Astrocyte (in vitro differentiated cells and primary cell): ENCODE results near the gene LIPI. TPM values are rescaled to one million over a fixed set of nuclear protein-coding genes. Genes with fewer than 3 reads are reported as not detected.
"Not testable (repeated sequence)": the region's sequence is repeated elsewhere in the genome, so short reads cannot be mapped to it uniquely, and the experiment has no call there.

Source experiments
- DNase-seq: peaks from one replicate; pipeline ENCODE4 v3.0.0-alpha.2; 2010; ENCODE audit warnings: low read depth
- FAIRE-seq: peaks from 2 replicates; lab custom pipeline; 2011; peaks lifted over from hg19 to GRCh38; lab: Jason Lieb, UNC
- H2AFZ ChIP-seq: 2 replicates; pipeline ENCODE4 v1.6.0; 2012; ENCODE audit warnings: low read depth, low read length, inconsistent platforms
- H3K27ac ChIP-seq: 2 replicates; pipeline ENCODE4 v1.5.1; 2011; ENCODE audit warnings: low read depth, low read length, inconsistent platforms
- H3K27me3 ChIP-seq: 2 replicates; pipeline ENCODE4 v1.6.0; 2011; ENCODE audit warnings: low read length, inconsistent platforms; ENCODE audit not compliant: insufficient read depth
- H3K36me3 ChIP-seq: 2 replicates; pipeline ENCODE4 v1.5.1; 2011; ENCODE audit warnings: low read length, inconsistent platforms; ENCODE audit not compliant: insufficient read depth
- H3K4me1 ChIP-seq: 2 replicates; pipeline ENCODE4 v1.5.1; 2011; ENCODE audit warnings: low read length, inconsistent platforms; ENCODE audit not compliant: insufficient read depth
- H3K4me2 ChIP-seq: 2 replicates; pipeline ENCODE4 v1.6.0; 2012; ENCODE audit warnings: low read length, inconsistent platforms
- H3K4me3 ChIP-seq: 2 replicates; pipeline ENCODE4 v1.5.1; 2011; ENCODE audit warnings: low read depth, mild to moderate bottlenecking, low read length, inconsistent platforms; ENCODE audit not compliant: insufficient read depth
- H3K79me2 ChIP-seq: 2 replicates; pipeline ENCODE4 v1.6.0; 2012; ENCODE audit warnings: mild to moderate bottlenecking, low read length, inconsistent platforms; ENCODE audit not compliant: insufficient read depth
- H3K9ac ChIP-seq: 2 replicates; pipeline ENCODE4 v1.6.0; 2012; ENCODE audit warnings: mild to moderate bottlenecking, low read length, inconsistent platforms
- H3K9me3 ChIP-seq: 2 replicates; pipeline ENCODE4 v1.5.1; 2012; ENCODE audit warnings: low read depth, mild to moderate bottlenecking, low read length, inconsistent platforms; ENCODE audit not compliant: insufficient read depth
- H4K20me1 ChIP-seq: 2 replicates; pipeline ENCODE4 v1.6.0; 2012; ENCODE audit warnings: low read length, inconsistent platforms; ENCODE audit not compliant: insufficient read depth
- H3K27ac Mint-ChIP-seq: one replicate; pipeline ENCODE4 v1.8.0; 2021; ENCODE audit warnings: mild to moderate bottlenecking, mixed read lengths; ENCODE audit not compliant: unreplicated experiment
- H3K27me3 Mint-ChIP-seq: one replicate; pipeline ENCODE4 v1.8.0; 2021; ENCODE audit warnings: low read depth, mixed read lengths; ENCODE audit not compliant: unreplicated experiment
- H3K36me3 Mint-ChIP-seq: one replicate; pipeline ENCODE4 v1.8.0; 2021; ENCODE audit warnings: low read depth, mixed read lengths; ENCODE audit not compliant: unreplicated experiment
- H3K4me1 Mint-ChIP-seq: one replicate; pipeline ENCODE4 v1.8.0; 2021; ENCODE audit warnings: low read depth, mixed read lengths; ENCODE audit not compliant: unreplicated experiment
- H3K4me3 Mint-ChIP-seq: one replicate; pipeline ENCODE4 v1.8.0; 2021; ENCODE audit warnings: mild to moderate bottlenecking, moderate library complexity, mixed read lengths; ENCODE audit not compliant: unreplicated experiment
- H3K9me3 Mint-ChIP-seq: one replicate; pipeline ENCODE4 v1.8.0; 2021; ENCODE audit warnings: mild to moderate bottlenecking, mixed read lengths; ENCODE audit not compliant: unreplicated experiment
- EZH2 ChIP-seq: IDR thresholded peaks from 2 replicates; pipeline ENCODE4 v1.6.1; 2012; ENCODE audit warnings: mild to moderate bottlenecking, low read length, inconsistent platforms; ENCODE audit not compliant: insufficient read depth
- total RNA-seq: library from RNA; stranded (reverse); gene quantifications from 2 replicates; pipeline ENCODE4 v1.2.1, GENCODE V29; 2021
- TF ChIP-seq, protein P1 (sequence below): IDR thresholded peaks from 2 replicates; pipeline ENCODE4 v1.5.1; 2011; ENCODE audit warnings: low read depth, mild to moderate bottlenecking, inconsistent platforms, low read length, moderate library complexity; ENCODE audit not compliant: insufficient read depth

Gene LIPI
- total RNA-seq, 1 donor from 2014 or later, result not detected

DNA sequence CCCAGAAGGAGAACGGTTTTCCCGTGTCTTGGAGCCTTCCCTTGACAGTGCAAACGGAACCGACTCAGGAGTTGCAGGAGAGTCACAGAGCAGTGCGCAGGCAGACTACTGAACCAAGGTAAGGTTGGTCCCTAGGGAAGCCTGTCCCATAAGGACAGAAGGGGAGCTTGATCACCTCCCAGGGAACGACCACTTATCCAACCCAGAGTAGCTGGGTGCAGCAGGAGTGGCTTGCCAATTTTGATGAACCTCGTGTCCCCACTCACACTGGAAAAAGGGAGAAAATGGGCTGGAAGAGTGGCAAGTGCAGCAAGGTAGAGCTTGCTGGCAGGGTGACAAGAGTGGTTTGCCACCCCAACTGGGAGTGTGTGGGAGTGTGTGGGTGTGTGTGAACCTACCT is 95.1 kb downstream of the LIPI start:
- Mint-ChIP-seq H3K4me3 (no peak overlapping the region), H3K4me1 (no peaks in the 10 kb centered on the region), H3K27me3 (no peaks in the 10 kb centered on the region), H3K27ac (no peak overlapping the region), H3K9me3 (no peaks in the 10 kb centered on the region), H3K36me3 (no peaks in the 10 kb centered on the region)
- Histone ChIP-seq H2AFZ (no peak overlapping the region), H3K79me2 (no peaks in the 10 kb centered on the region), H4K20me1 (no peaks in the 10 kb centered on the region), H3K27ac (no peak overlapping the region), H3K27me3 (no peaks in the 10 kb centered on the region), H3K9ac (no peak overlapping the region), H3K4me3 (no peak overlapping the region), H3K4me1 (no peaks in the 10 kb centered on the region), H3K36me3 (no peaks in the 10 kb centered on the region), H3K9me3 (no peaks in the 10 kb centered on the region), H3K4me2 (no peak overlapping the region)
- no peak for DNase-seq
- TF ChIP-seq, protein P1, sequence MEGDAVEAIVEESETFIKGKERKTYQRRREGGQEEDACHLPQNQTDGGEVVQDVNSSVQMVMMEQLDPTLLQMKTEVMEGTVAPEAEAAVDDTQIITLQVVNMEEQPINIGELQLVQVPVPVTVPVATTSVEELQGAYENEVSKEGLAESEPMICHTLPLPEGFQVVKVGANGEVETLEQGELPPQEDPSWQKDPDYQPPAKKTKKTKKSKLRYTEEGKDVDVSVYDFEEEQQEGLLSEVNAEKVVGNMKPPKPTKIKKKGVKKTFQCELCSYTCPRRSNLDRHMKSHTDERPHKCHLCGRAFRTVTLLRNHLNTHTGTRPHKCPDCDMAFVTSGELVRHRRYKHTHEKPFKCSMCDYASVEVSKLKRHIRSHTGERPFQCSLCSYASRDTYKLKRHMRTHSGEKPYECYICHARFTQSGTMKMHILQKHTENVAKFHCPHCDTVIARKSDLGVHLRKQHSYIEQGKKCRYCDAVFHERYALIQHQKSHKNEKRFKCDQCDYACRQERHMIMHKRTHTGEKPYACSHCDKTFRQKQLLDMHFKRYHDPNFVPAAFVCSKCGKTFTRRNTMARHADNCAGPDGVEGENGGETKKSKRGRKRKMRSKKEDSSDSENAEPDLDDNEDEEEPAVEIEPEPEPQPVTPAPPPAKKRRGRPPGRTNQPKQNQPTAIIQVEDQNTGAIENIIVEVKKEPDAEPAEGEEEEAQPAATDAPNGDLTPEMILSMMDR, result no peak
- no peak for TF ChIP-seq EZH2
- FAIRE-seq, result no peak

DNA sequence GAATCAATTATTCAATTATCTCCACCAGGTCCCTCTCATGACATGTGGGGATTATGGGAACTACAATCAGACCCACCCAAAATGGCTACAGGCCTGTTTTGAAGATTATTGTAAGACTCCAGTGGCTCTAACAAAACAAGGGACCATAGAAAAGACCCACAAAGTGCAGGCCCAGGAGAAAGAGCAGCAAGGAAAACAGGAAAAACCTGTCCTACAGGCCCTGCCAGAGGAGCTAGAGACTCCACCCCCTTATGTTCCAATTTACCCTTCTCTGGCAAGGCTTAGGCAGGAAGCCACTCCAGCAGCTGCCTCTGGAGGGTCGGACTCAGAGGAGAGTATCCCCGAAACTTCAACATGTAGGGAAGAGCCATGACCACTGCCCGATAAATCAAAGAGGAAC is 96.5 kb downstream of the LIPI start:
- FAIRE-seq, result no peak
- DNase-seq, result no peak
- Histone ChIP-seq H3K9me3 (no peaks in the 10 kb centered on the region), H3K4me3 (no peak overlapping the region), H3K27me3 (no peaks in the 10 kb centered on the region), H3K79me2 (no peaks in the 10 kb centered on the region), H2AFZ (no peak overlapping the region), H3K4me2 (no peak overlapping the region), H3K9ac (no peak overlapping the region), H4K20me1 (no peaks in the 10 kb centered on the region), H3K4me1 (no peaks in the 10 kb centered on the region), H3K27ac (no peak overlapping the region), H3K36me3 (no peaks in the 10 kb centered on the region)
- Mint-ChIP-seq H3K9me3 (no peaks in the 10 kb centered on the region), H3K36me3 (no peaks in the 10 kb centered on the region), H3K27ac (no peak overlapping the region), H3K4me1 (no peaks in the 10 kb centered on the region), H3K27me3 (no peaks in the 10 kb centered on the region), H3K4me3 (no peak overlapping the region)
- no peak for TF ChIP-seq EZH2
- TF ChIP-seq, protein P1, result no peak

DNA sequence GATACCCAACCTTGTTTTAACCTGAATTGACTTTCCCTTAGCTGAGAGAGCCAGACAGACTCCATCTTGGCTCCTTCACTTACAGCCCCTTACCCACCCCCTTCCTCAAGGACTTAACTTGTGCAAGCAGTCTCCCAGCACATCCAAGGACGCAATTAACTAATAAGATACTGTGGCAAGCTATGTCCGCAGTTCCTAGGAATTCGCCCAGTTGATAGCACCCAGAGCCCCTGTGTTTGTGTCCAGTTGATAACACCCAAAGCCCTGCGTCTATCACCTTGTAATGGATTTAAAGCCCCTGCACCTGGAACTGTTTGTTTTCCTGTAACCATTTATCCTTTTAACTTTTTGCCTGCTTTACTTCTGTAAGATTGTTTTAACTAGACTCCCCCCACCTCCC is 106.2 kb downstream of the LIPI start:
- H3K27me3 Mint-ChIP-seq, H3K36me3 ChIP-seq, H3K27ac Mint-ChIP-seq, H3K9ac ChIP-seq, DNase-seq, H3K4me1 Mint-ChIP-seq, H3K4me3 Mint-ChIP-seq, H3K4me3 ChIP-seq, H3K36me3 Mint-ChIP-seq, H2AFZ ChIP-seq, H3K27ac ChIP-seq, H3K4me2 ChIP-seq, H4K20me1 ChIP-seq, H3K9me3 ChIP-seq, FAIRE-seq, H3K9me3 Mint-ChIP-seq, H3K79me2 ChIP-seq, H3K27me3 ChIP-seq, H3K4me1 ChIP-seq: not testable (repeated sequence)
